Activated naive CD8-positive, alpha-beta T cell treated with anti-CD3 and anti-CD28 coated beads, Interleukin-2, amount 50 U/mL, for 16 hours (primary cell): ENCODE measurements around the gene HOXA13.

ENCODE experiments used
- DNase-seq: peaks from one replicate; pipeline ENCODE4 v3.0.0-alpha.2; 2020; ENCODE audit warnings: low read depth, low spot score

Gene HOXA13

GRCh38 chr7:27159266-27160144, 40.4 kb downstream of the HOXA13 start:
- no peak for DNase-seq

GRCh38 chr7:27158436-27159265, 41.2 kb downstream of the HOXA13 start:
- DNase-seq = no peak

GRCh38 chr7:27157702-27158431, 42.0 kb downstream of the HOXA13 start:
- no peak for DNase-seq

DNA sequence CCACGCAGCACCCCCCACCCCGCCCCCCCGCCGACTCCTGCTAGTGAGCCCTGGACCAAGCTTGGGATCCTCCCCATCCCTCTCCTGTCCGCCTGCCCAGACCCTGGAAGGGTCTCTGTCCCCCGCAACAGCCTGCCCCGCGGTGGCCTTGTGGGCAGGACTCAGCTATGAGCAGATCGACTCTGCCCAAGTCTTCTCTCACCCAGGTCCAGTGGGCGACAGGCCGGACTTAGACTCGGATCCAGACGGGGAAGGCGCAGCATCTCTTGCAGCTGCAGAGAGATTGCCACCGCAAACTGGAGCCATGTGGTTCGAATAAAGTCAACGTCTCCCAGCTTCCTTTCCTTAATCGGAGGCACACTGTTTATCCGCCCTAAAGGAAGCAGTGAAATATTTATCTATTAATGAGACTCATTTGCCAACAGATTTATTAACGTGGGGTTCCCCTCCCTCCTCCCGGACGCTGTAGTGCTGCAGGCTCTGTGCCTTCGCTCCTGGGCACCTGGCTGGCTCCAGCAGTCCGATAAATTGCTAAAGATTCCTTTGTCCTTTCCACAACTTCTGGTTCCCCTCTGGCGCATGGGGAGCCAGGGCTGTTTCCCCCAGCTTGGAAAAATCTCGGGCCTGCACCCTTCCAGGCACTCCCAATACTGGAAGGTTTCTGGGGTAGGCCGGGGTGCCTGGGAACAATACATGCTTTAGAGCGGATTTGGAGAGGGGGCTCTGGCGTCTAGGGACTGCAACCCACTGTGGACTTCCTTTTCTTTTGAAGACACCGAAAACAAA, 42.8 kb downstream of the HOXA13 start:
- DNase-seq = no peak

DNA sequence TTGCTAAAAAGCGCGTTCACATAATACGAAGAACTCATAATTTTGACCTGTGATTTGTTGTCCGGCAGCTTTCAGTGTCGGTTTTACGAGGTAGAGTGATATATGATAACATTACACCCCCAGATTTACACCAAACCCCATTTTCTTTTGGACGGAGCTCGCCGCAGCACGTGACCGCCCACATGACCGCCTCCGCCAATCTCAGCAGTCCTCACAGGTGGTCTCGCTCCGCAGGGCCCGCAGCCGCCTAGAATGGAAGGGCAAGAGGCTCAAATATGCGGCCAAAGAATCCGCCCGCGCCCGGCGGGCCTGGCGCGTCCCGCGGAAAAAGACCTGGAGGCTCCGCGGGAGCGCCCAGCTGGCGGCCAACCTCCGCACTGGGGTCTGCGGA, 43.4 kb downstream of the HOXA13 start, which contains the start of gene HOXA7:
Gene HOXA7 (minus strand): TSS at position 168 of the 391 bp plus-strand sequence. CDS start 130 bp downstream, at position 38.
- no peak for DNase-seq

- DNase-seq = no peak
Measured at GRCh38 chr7:27155816-27156507, 43.9 kb downstream of the HOXA13 start.

DNA sequence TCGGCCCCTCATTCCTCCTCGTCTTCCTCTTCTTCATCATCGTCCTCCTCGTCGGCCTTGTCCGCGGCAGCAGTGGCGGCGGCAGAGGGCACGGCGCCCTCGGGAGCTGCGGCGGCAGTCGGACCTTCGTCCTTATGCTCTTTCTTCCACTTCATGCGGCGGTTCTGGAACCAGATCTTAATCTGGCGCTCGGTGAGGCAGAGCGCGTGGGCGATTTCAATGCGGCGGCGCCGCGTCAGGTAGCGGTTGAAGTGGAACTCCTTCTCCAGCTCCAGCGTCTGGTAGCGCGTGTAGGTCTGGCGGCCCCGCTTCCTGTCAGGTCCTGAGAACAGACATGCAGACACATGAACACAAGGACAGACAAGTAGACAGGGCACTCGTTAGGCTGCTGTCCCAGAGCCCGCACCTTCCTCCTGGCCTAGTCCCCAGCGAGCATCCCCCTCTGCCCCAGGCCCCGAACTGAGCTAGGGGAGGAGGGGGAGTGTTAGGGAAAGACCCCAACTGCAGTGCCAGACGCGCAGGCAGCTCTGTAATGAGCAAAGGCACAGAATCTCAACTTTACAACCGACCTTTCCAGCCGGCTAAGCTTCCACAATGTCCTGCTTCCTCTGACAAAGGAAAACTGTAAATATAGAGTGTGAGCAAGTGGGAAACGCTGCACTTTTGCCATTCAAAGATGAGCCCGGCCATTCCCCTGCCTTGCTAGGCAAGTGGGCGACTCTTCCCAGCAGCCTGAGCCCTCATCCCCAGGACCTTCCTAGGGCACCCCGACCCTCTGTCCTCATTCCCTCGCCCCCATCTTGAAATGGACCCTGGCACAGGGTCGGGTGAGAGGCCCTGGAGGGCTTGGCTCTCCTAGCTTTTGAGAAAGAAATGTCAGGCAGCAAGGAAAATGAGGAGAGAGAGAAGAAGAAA, 44.7 kb downstream of the HOXA13 start:
- DNase-seq = no peak

DNA sequence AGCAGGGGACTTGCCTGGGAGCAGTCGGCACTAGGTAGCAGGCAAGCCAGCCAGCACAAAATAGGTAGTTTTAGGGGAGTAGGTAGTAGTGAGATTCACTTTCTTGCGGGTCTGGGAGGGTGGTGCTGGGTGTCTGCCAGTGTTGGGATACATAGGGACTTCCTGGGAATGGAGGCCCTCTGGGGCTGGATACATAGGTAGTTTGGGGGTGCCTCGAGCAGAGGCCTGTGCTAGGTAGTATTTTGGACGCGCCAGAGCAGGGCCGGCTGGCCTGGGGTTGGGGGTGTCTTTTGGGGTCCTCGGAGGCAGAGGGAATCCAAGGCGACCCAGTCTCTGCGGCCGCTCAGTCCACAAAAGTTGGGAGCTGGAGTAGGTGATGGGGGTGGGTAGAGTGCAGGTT, 45.5 kb downstream of the HOXA13 start:
- DNase-seq = no peak

DNA sequence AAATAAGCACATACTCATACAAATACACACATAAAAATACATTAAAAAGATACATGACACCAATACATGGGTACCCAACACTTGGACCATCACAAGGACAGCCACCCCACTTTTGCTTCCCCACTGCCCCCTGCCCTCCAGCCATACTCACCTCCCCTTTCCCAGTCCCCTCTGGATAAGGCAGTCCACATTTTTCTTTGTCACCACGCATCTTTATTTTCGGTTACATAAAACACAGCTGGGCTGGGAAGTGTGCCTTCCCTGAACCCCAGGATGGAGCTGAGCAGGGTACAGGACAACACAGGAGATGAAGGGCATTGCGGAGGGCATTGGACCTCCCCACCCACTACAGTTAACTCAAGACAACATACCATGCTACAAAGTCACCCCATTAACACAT, 46.4 kb downstream of the HOXA13 start:
- DNase-seq = no peak

DNA sequence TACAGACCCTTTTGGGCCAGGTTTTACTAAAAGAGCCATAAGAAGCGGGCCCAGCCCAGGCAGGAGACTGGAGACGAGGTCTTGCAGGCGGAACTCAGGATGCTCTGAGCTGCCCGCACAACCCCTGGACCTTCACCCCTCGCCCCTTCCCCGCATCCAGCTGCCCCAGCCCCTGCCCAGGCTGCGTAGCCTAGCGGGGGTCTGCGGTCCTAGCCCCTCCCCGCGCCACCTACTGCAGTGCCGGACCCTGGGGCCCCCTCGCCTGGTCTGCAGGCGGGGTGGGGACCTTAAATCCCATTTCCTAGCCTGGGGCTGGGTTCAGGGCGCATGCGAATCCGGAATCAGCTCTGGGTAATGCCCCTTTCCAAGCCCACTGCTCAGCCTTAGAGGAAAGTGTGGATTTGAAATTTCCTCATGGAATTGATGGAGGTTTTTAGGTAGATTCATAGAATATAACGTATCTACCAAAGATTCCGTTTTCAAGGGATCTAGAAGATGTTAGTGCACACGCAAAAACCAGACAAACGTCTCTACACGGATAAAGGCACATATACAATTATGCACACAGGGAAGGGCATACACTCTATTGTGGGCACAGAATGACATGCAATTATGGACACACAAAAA, 47.0 kb downstream of the HOXA13 start:
- DNase-seq = no peak

DNA sequence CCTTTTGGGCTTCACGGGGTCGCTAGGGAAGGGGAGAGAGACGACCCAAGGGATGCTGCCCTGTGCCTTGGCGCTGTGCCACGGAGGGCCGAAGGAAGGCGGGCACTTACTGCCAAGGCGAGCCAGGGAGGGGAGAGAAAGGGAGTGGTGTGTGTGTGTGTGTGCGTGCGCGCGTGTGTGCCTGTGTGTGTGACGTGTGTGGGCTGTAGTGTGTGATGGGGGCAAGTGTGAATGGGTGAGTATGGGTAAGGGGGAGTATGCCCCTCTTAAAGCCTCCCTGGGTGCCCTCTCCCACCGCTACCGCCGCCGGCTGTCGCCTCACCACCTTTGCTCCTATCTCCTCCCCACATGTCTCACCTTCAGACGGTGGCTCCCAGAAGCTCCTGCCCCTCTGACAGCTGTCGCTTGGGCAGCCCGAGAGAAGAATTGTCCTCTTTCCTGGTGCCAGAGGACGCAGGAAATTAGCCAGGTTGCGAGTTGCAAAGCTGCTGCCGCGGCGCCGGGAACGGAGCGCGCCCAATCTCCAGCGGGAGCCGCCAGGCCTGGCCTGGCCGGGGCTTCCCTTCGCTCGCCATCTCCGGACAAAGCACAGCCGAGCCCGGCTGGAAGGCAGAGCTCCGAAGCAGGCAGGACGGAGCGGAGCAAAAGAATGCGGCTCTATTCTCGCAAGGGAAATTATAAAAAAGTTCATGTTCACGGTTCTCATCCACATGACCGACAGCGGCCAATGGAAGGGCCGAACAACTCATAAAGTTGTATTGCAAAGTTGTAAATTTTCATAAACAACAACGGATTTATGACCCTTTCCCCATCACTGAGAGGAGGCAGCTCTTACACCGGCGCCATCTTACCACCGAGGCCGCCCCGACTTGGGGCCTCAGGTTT, 47.7 kb downstream of the HOXA13 start, which contains the start of gene HOXA3:
Gene HOXA3 (minus strand): TSS at position 653 of the 885 bp plus-strand sequence. CDS start 41,943 bp downstream, outside the sequence.
- no peak for DNase-seq

- no peak for DNase-seq
Measured at GRCh38 chr7:27151341-27151930, 48.5 kb downstream of the HOXA13 start.

GRCh38 chr7:27150568-27151340, 49.1 kb downstream of the HOXA13 start:
- no peak for DNase-seq

- no peak for DNase-seq
Measured at GRCh38 chr7:27149842-27150567, 49.9 kb downstream of the HOXA13 start.

DNA sequence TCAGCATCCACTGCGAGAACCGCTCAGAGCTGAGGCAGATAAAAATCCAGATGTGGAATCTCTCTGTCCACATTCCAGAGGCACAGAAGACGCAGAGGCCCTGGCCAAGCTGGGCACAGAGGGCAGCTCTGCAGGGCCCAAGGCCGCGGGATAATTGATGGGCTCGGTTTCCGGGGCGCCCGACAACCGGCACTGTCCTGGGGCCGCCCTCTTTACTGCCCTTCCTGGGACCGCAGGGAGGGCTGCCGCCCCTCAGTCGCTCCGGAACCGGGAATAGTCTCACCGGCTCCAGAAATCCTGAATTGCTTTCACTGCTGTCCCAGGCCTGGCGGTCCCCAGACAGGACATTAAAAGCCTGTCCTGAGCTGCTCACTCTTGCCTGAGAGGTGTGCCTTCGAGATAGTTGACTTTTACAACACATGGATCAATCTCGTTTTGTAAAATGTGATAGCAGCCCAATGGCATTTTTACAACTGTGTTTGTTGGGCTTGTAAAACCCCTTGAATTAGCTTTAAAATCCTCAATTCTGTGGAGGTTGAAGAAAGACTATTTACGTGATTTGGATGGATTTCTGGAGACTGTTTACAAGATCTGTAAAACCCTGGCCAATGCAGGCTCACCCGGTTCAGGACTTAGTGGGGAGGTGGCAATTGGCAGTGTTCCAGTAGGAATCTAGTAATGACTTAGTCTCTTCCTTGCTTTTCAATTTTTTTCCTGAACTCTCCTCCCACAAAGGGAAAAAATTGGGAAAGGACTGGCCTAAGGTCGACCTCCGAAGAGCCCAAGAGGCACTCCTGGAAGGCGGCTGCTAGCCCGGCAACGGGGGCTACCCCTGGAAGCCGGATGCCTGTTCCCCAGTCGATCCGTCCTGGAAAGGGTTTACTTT, 50.9 kb downstream of the HOXA13 start:
- no peak for DNase-seq
